Stomach (tissue), 9 donors: Measurements from ENCODE around the gene SH3RF3. TPM values are rescaled to one million over a fixed set of nuclear protein-coding genes. Genes with fewer than 3 reads are reported as not detected.

ENCODE experiments used
- DNase-seq, 2 donors: peaks; one replicate each; pipeline versions ENCODE4 v3.0.0 to v3.0.0-alpha.2; 2013 to 2019
- H3K27ac ChIP-seq, 5 donors: fragments of 200-600 bp in 4 of 5; sonication (generic) in 4 of 5; one replicate each; pipeline ENCODE4 v1.5.1; 2013 to 2019; ENCODE audit warnings: mild to moderate bottlenecking in 1 of 5, moderate library complexity in 1 of 5
- H3K27me3 ChIP-seq, 3 donors: fragments of 200-600 bp; sonication (generic); one replicate each; pipeline ENCODE4 v1.5.1; 2017 to 2019; ENCODE audit warnings: mixed run types in 1 of 3
- H3K36me3 ChIP-seq, 4 donors: fragments of 200-600 bp; sonication (generic); 1 replicate in 3 of 4; 2 replicates in 1 of 4; pipeline ENCODE4 v1.5.1; 2016 to 2019
- H3K4me1 ChIP-seq, 4 donors: fragments of 200-600 bp; sonication (generic); one replicate each; pipeline ENCODE4 v1.5.1; 2016 to 2019
- H3K4me3 ChIP-seq, 4 donors: fragments of 200-600 bp; sonication (generic) in 3 of 4; one replicate each; pipeline ENCODE4 v1.5.1; 2016 to 2019; ENCODE audit warnings: mild to moderate bottlenecking in 1 of 4
- H3K9me3 ChIP-seq, 4 donors: fragments of 200-600 bp; sonication (generic); one replicate each; pipeline ENCODE4 v1.5.1; 2016 to 2019
- EP300 ChIP-seq: sonication (generic); formaldehyde crosslinking; IDR thresholded peaks from one replicate; pipeline ENCODE4 v1.6.1; 2017; ENCODE audit warnings: antibody characterized with exemption
- POLR2A ChIP-seq, 4 donors: fragments of 450-650 bp; IDR thresholded peaks; one replicate each; pipeline ENCODE4 v1.6.1; 2016; ENCODE audit warnings: antibody characterized with exemption in 4 of 4, control low read depth in 2 of 4, mild to moderate bottlenecking in 1 of 4, moderate library complexity in 1 of 4
- POLR2AphosphoS5 ChIP-seq, 3 donors: sonication (generic); formaldehyde crosslinking; IDR thresholded peaks; one replicate each; pipeline ENCODE4 v1.6.1; 2016; ENCODE audit warnings: antibody characterized with exemption in 3 of 3
- WGBS, 5 donors: extraction: QIAGEN DNeasy Blood & Tissue Kit in 3 of 5; methylation state at CpG; one replicate each; pipeline versions ENCODE4 v1.1.5 to v1.1.7; 2013 to 2018; 5-methylcytosine and 5-hydroxymethylcytosine counted together
- intact Hi-C: fragments of 100-400 bp; cut with DNase I; formaldehyde crosslinking; loops from one replicate; pipeline ENCODE4 v1.15.1; 2023; ENCODE audit warnings: low total_unique reads
- polyA plus RNA-seq, 3 donors: library from polyadenylated mRNA; stranded (reverse); fragments of 200-250 nt; gene quantifications; one replicate each; pipeline ENCODE4 v1.2.3, GENCODE V29; 2013
- total RNA-seq, 5 donors: library from RNA; depleted of rRNA; stranded (reverse); fragments of >200 nt; gene quantifications; one replicate each; pipeline versions ENCODE4 v1.1.0 to v1.2.3, GENCODE V29; 2014 to 2016
- TF ChIP-seq, protein P1 (sequence below), 7 experiments: fragments of 450-650 bp in 4 of 7; fragments of 200-600 bp in 3 of 7; sonication (generic) in 3 of 7; IDR thresholded peaks; one replicate each; pipeline ENCODE4 v1.5.1; 2016 to 2019; ENCODE audit warnings: antibody characterized with exemption in 7 of 7, control low read depth in 2 of 7, mild to moderate bottlenecking in 1 of 7
- donor health status: healthy with polysubstance abuse.
- donor health status: Bipolar disorder and iron deficiency.
- donor health status: healthy.

The SH3RF3 gene
- total and polyA plus RNA-seq, 8 donors: 0.87 to 11.1 (median 4.4) TPM

DNA sequence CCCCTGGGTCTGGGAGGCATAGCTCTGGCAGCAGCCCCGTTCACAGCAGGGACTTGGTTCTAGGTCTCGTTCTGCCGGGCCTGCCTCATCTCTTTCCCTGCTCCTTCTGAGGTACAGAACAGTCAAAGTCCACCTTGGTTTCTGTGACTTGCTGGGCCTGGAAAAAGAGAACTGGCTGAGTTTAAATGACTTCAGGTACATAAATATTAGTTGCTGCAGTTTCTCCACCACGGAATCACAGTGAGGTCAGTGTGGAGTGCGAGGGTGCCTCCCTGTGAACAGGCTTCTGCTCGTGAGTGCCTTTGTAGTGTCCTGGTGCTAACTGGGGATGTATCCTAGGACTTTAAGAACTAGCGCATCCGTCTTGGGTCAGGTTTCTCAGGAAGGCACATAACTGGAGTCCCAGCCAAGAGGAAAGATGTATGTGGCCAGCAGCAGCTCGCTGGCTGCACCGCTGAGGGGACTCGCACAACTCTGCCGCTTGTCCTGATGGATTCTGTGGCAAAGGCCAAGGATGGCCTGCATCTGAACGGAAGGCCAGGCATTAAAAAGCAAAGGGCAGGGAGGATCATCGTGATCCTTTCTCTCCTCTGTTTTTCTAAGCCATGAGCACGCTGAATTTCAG, 188.6 kb downstream of the SH3RF3 start:
- 73 to 81% (median 77%) methylated on average over 15 of the region's 15 CpGs for WGBS, 5 donors

DNA sequence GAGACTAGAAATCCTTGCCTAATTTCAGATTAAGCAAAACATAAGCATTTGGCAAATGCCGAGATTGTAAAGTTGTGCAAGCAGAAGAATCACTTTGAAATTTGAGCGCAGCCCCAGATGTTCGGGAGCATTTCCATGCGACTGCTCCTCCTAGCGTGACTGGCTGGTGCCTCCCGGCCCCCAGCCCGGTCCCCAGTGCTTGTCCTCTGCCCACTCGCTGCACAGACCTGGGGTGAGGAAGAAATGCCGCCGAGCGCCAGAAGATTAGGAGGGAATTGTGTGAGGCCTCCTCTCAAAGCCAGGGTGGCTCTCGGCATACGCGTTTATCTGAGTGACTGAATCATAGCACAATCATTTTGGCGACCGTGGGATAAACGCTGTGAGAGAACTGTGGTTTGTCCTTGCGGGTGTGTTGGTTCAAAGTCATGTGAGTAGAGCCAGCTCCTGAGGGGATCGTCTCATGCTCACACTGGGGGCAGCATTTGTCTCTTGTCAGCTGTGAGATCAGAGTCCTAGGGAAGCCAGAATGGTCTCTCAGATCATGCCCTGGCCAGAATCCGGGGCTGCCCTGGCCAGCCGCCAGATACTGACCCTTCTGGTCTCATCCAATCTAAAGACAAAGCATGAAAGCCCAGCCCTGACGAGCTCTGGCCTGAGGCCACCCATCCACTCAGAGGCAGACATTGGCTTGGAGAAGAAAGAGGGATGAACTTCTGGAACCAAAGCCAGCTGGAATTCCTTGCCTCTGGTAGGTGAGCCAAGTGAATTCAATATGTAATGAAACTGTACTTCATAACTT, 189.3 kb downstream of the SH3RF3 start:
- TF ChIP-seq POLR2A (IDR thresholded peaks at IDR 0.05) (no peak), POLR2AphosphoS5 (IDR thresholded peaks at IDR 0.05) (peak; percentile 2 to 41 (median 35)), EP300 (no peak)
- TF ChIP-seq, protein P1, sequence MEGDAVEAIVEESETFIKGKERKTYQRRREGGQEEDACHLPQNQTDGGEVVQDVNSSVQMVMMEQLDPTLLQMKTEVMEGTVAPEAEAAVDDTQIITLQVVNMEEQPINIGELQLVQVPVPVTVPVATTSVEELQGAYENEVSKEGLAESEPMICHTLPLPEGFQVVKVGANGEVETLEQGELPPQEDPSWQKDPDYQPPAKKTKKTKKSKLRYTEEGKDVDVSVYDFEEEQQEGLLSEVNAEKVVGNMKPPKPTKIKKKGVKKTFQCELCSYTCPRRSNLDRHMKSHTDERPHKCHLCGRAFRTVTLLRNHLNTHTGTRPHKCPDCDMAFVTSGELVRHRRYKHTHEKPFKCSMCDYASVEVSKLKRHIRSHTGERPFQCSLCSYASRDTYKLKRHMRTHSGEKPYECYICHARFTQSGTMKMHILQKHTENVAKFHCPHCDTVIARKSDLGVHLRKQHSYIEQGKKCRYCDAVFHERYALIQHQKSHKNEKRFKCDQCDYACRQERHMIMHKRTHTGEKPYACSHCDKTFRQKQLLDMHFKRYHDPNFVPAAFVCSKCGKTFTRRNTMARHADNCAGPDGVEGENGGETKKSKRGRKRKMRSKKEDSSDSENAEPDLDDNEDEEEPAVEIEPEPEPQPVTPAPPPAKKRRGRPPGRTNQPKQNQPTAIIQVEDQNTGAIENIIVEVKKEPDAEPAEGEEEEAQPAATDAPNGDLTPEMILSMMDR (IDR thresholded peaks at IDR 0.05): no peak
- Histone ChIP-seq H3K9me3 (no peaks in the 10 kb centered on the region), H3K27ac (peak overlapping the region; percentile 57 to 86 (median 78)), H3K36me3 (no peaks in the 10 kb centered on the region), H3K4me1 (peaks cover 12 to 55% (median 27%) of the 10 kb centered on the region in 4 donors), H3K27me3 (peaks cover 0 to 5% (median 0%) of the 10 kb centered on the region in 3 donors), H3K4me3 (no peak overlapping the region)
- peak; percentile 50 to 91 for DNase-seq
- intact Hi-C loops: no loop called here
- WGBS, 5 donors: 31 to 45% (median 37%) methylated on average over 13 to 22 of the region's 22 CpGs

More for the DNA sequence above, 188.6 kb downstream of the SH3RF3 start:
- Histone ChIP-seq H3K4me1 (peaks cover 7 to 47% (median 21%) of the 10 kb centered on the region in 4 donors), H3K4me3 (no peak overlapping the region), H3K27me3 (peaks cover 0 to 5% (median 0%) of the 10 kb centered on the region in 3 donors), H3K36me3 (no peaks in the 10 kb centered on the region), H3K9me3 (no peaks in the 10 kb centered on the region), H3K27ac (peak overlapping the region; percentile 37 to 86 (median 78))
- intact Hi-C loops: no loop called here
- DNase-seq: peak in 1 of 2 donors; percentile 34
- TF ChIP-seq, protein P1 (IDR thresholded peaks at IDR 0.05): no peak
- TF ChIP-seq POLR2AphosphoS5 (IDR thresholded peaks at IDR 0.05): no peak
- no peak for TF ChIP-seq EP300
- no peak for TF ChIP-seq POLR2A (IDR thresholded peaks at IDR 0.05)

DNA sequence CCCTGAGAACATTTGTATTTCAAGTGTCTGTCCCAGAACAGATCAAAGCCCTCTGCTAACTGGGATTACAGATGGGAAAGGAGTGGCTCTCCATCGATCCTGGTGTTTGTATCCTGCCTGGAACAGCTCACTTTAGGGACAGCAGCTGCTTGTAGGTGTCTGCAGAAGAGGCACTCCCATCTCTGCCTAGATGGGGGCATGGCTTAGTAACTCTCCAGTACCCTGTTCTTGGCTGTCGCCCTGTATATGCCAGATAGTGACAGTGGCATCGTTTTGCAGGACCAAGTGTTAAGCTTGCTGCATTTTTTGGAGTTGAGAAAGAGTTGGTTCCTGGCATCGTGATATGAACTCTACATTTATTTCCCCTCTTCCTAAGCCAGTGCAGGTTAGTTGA, 189.9 kb downstream of the SH3RF3 start:
- intact Hi-C loops: no loop called here
- Histone ChIP-seq H3K27ac (peak overlapping the region; percentile 57 to 86 (median 78)), H3K36me3 (no peaks in the 10 kb centered on the region), H3K27me3 (peaks cover 0 to 5% (median 0%) of the 10 kb centered on the region in 3 donors), H3K4me1 (peaks cover 16 to 57% (median 29%) of the 10 kb centered on the region in 4 donors), H3K4me3 (no peak overlapping the region), H3K9me3 (no peaks in the 10 kb centered on the region)
- TF ChIP-seq, protein P1 (IDR thresholded peaks at IDR 0.05): no peak
- TF ChIP-seq EP300: no peak
- TF ChIP-seq POLR2AphosphoS5 (IDR thresholded peaks at IDR 0.05): peak in 1 of 3 donors; percentile 8
- no peak for TF ChIP-seq POLR2A (IDR thresholded peaks at IDR 0.05)
- WGBS, 5 donors: 50 to 71% (median 57%) methylated on average over 4 of the region's 4 CpGs
- DNase-seq: no peak

DNA sequence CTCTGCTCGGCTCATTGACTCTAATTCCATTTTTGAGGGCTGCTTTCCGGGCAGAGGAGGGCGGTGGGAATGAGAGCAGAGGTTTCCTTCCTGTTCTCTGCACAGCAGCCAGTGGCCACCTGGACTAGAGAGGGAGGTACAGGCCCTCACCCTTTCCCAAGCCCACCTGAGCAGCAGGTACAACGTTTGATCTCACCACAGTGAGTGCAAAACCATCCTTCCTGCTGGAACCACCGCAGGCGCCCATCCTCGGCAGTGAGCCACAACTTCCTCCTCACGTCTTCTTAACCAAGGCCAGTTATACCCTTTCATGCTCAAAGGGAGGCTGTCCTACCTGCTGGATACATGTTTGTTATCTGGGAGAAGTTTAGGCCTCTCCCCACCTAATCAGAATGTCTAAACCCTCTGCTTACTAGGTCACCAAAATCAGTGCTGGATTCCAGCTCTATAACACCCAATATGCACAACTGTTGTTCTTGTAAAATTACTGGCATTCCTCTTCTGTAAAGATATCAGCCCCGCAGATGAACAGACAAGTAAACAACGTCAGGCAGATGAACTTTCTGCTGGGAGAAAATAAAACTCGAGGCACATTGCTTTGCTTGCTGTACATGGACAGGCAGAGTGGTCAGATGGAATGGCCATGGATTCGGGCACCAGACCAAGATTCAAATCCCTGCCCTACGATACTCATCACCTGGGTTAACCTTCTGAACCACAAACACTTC, 191.4 kb downstream of the SH3RF3 start:
- DNase-seq: no peak
- peak overlapping the region in 3 of 5 donors; percentile 80 to 86 (median 85) for H3K27ac ChIP-seq
- H3K9me3 ChIP-seq: no peaks in the 10 kb centered on the region
- intact Hi-C loops: no loop called here
- no peaks in the 10 kb centered on the region for H3K36me3 ChIP-seq
- TF ChIP-seq POLR2A (IDR thresholded peaks at IDR 0.05) (no peak), POLR2AphosphoS5 (IDR thresholded peaks at IDR 0.05) (no peak), EP300 (no peak)
- TF ChIP-seq, protein P1 (IDR thresholded peaks at IDR 0.05): no peak
- H3K4me1 ChIP-seq: peaks cover 17 to 57% (median 36%) of the 10 kb centered on the region in 4 donors
- no peak overlapping the region for H3K4me3 ChIP-seq
- peaks cover 0 to 5% (median 0%) of the 10 kb centered on the region in 3 donors for H3K27me3 ChIP-seq
- 66 to 76% (median 69%) methylated on average over 13 of the region's 13 CpGs for WGBS, 5 donors
